ENCODE results near the gene ZGPAT.

Gene ZGPAT

DNA sequence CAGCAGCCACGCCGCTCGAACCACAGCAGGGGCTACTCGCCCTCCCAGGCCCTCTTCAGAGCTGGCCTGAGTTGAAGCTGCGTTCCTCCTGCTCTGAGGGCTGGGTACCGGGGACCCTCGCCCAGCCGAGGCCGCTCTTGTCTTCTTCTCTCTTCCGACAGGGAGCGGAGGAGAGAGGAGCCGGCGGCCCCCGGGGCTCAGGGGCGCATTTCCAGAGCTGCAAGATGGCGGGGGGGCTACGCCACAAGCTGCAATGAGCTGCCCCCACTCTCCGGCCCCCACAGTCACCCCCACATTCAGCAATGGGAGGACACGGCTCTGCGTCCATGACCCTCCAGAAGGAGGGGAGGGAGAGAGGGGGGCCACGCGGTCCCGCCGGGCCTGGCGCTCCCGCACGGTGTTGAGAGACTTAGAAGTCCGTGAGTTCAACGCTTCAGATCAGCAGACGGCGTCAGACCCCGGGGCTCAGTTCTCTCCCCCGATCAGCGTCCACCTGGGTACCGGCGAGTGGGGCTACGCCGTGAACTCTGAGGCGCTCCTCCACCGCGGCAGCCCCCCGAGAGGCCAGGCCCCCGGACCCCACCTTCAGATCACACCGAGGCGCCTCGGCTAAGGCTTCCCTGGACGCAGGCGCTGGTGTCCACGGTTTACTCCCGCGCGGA is 63.3 kb downstream of the ZGPAT start:
- Histone ChIP-seq H3K79me2 (ENCODE audit: control insufficient read depth, low read length) (no peaks in the 10 kb centered on the region), H3K27ac (ENCODE audit: low read depth, low read length) (no peak overlapping the region), H3K4me3 (ENCODE audit: low read length) (no peak overlapping the region), H3K4me1 (ENCODE audit: control insufficient read depth, low read length) (no peaks in the 10 kb centered on the region), H3K36me3 (ENCODE audit: control insufficient read depth, low read length) (no peaks in the 10 kb centered on the region), H3F3A (ENCODE audit: control insufficient read depth, insufficient read depth) (no peaks in the 10 kb centered on the region), H3K9me3 (ENCODE audit: control insufficient read depth, insufficient read depth, low read length) (no peaks in the 10 kb centered on the region), H3K9me2 (replicated peaks; ENCODE audit: control insufficient read depth, low read length) (no peaks in the 10 kb centered on the region), H3K27me3 (ENCODE audit: control insufficient read depth, low read length) (peaks cover 11% of the 10 kb centered on the region), H4K20me1 (ENCODE audit: control insufficient read depth, insufficient read depth, low read depth, low read length) (no peaks in the 10 kb centered on the region), H3K4me2 (ENCODE audit: low read length) (no peak overlapping the region)
- TF ChIP-seq EZH2phosphoT487 (IDR thresholded peaks at IDR 0.05; ENCODE audit: borderline replicate concordance, low read length) = no peak
- no peak for TF ChIP-seq CTCF (IDR thresholded peaks at IDR 0.05; ENCODE audit: low read depth, low read length, poor library complexity, severe bottlenecking)

DNA sequence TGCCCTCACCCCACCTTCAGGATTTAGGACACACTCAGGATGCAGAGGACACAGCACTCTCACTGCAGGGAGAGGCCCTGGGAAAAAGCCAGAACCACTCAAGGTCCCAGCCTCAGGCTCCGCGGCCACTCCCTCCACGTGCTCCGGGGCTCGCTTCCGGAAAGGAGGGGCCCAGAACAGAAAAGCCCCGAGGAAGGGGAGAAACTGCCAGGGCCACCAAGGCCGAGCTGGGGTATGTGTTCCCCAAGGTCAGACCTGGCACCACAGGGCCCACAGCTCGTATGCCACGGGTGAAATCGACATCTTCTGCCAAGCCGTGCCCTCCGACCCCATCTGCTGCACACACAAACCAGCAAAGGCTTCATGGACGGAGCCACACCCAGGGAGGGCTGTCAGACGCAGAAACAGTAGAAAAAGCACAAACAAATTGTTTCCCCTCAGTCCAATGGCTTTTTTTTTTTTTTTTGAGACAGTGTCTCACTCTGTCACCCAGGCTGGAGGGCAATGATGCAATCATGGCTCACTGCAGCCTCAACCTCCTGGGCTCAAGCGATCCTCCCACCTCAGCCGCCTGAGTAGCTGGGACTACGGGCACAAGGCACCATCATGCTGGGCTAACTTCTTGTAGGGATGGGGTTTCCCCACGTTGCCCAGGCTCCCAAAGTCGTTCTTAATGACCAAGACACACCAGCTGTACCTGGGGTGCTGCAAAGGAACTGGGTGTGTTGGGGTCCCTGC is 65.1 kb downstream of the ZGPAT start:
- H3K4me2 ChIP-seq (ENCODE audit: low read length) = no peak overlapping the region
- no peaks in the 10 kb centered on the region for H3K36me3 ChIP-seq (ENCODE audit: control insufficient read depth, low read length)
- peaks cover 11% of the 10 kb centered on the region for H3K27me3 ChIP-seq (ENCODE audit: control insufficient read depth, low read length)
- no peak overlapping the region for H3K4me3 ChIP-seq (ENCODE audit: low read length)
- no peaks in the 10 kb centered on the region for H3K4me1 ChIP-seq (ENCODE audit: control insufficient read depth, low read length)
- H3K9me2 ChIP-seq (replicated peaks; ENCODE audit: control insufficient read depth, low read length) = no peaks in the 10 kb centered on the region
- H3K79me2 ChIP-seq (ENCODE audit: control insufficient read depth, low read length) = no peaks in the 10 kb centered on the region
- no peaks in the 10 kb centered on the region for H4K20me1 ChIP-seq (ENCODE audit: control insufficient read depth, insufficient read depth, low read depth, low read length)
- no peaks in the 10 kb centered on the region for H3F3A ChIP-seq (ENCODE audit: control insufficient read depth, insufficient read depth)
- TF ChIP-seq CTCF (IDR thresholded peaks at IDR 0.05; ENCODE audit: low read depth, low read length, poor library complexity, severe bottlenecking) (no peak), EZH2phosphoT487 (IDR thresholded peaks at IDR 0.05; ENCODE audit: borderline replicate concordance, low read length) (no peak)
- H3K27ac ChIP-seq (ENCODE audit: low read depth, low read length) = no peak overlapping the region
- H3K9me3 ChIP-seq (ENCODE audit: control insufficient read depth, insufficient read depth, low read length) = no peaks in the 10 kb centered on the region

DNA sequence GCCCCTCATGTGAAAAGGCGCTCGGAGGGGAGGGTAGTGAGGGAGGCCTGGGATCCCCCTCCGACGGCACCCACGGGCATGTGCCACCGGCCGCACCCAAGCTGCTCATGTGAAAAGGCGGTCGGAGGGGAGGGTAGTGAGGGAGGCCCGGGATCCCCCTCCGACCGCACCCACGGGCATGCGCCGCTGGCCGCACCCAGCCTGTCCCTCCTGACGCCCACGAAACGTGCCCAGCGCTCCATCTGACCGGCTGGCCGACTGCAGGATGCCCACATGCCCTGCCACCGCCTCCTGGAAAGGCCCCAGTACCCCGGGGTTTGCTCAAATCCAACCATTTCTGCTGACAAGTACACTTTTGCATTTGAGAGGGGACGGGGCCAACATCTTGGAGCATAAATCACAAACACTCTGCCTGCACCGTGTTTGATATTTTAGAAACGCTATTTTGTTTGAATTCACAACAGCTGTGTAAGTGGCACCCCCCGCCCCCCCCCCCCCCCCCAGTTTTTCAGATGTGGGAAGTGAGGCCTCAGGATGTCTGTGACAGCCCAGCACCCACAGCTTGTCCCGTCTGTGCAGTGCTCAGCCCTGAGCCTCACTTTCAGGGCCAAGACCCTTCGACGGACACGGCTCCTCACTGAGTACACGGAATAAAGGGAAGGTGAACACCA is 65.9 kb downstream of the ZGPAT start:
- Histone ChIP-seq H3K4me2 (ENCODE audit: low read length) (no peak overlapping the region), H3K4me1 (ENCODE audit: control insufficient read depth, low read length) (no peaks in the 10 kb centered on the region), H3K4me3 (ENCODE audit: low read length) (no peak overlapping the region), H4K20me1 (ENCODE audit: control insufficient read depth, insufficient read depth, low read depth, low read length) (no peaks in the 10 kb centered on the region), H3K9me3 (ENCODE audit: control insufficient read depth, insufficient read depth, low read length) (no peaks in the 10 kb centered on the region), H3K79me2 (ENCODE audit: control insufficient read depth, low read length) (no peaks in the 10 kb centered on the region), H3F3A (ENCODE audit: control insufficient read depth, insufficient read depth) (no peaks in the 10 kb centered on the region), H3K27ac (ENCODE audit: low read depth, low read length) (no peak overlapping the region), H3K36me3 (ENCODE audit: control insufficient read depth, low read length) (no peaks in the 10 kb centered on the region), H3K27me3 (ENCODE audit: control insufficient read depth, low read length) (peaks cover 11% of the 10 kb centered on the region), H3K9me2 (replicated peaks; ENCODE audit: control insufficient read depth, low read length) (no peaks in the 10 kb centered on the region)
- no peak for TF ChIP-seq CTCF (IDR thresholded peaks at IDR 0.05; ENCODE audit: low read depth, low read length, poor library complexity, severe bottlenecking)

All from DOHH2 (cell line).